HG03469 (cell line): ENCODE results near the gene RNU6-1.

Experiments
- ATAC-seq: cut with Tn5 transposase; IDR thresholded peaks from one replicate; pipeline ENCODE4 v1.9.1; 2021; ENCODE audit warnings: mild to moderate bottlenecking, moderate library complexity, moderate number of reproducible peaks; ENCODE audit not compliant: unreplicated experiment

RNU6-1 gene

GRCh38 chr15:67839929-67840748 is at the start of gene RNU6-1:
Gene RNU6-1 (minus strand): TSS chr15:67840045.
- peak; percentile 84 for ATAC-seq

GRCh38 chr15:67887776-67888175 is 47.9 kb upstream of the RNU6-1 start:
- ATAC-seq = no peak

GRCh38 chr15:67885861-67886260 is 46.0 kb upstream of the RNU6-1 start:
- ATAC-seq = no peak

GRCh38 chr15:67885175-67885523 is 45.3 kb upstream of the RNU6-1 start:
- ATAC-seq = no peak

GRCh38 chr15:67884514-67885174 is 44.8 kb upstream of the RNU6-1 start:
- no peak for ATAC-seq

- ATAC-seq = no peak
These were observed 44.2 kb upstream of the RNU6-1 start for GRCh38 chr15:67884009-67884408.

GRCh38 chr15:67883234-67883773 is 43.5 kb upstream of the RNU6-1 start:
- ATAC-seq = no peak

GRCh38 chr15:67882487-67883233 is 42.8 kb upstream of the RNU6-1 start:
- no peak for ATAC-seq

- no peak for ATAC-seq
These were observed 40.9 kb upstream of the RNU6-1 start for GRCh38 chr15:67880651-67881182.

- ATAC-seq = no peak
These were observed 39.7 kb upstream of the RNU6-1 start for GRCh38 chr15:67879440-67880129.

GRCh38 chr15:67878712-67879206 is 38.9 kb upstream of the RNU6-1 start:
- ATAC-seq = no peak

GRCh38 chr15:67873777-67874176 is 33.9 kb upstream of the RNU6-1 start:
- ATAC-seq = no peak

- ATAC-seq = no peak
These were observed 31.1 kb upstream of the RNU6-1 start for GRCh38 chr15:67870868-67871408.

- ATAC-seq = no peak
These were observed 29.9 kb upstream of the RNU6-1 start for GRCh38 chr15:67869701-67870100.

GRCh38 chr15:67865766-67866165 is 25.9 kb upstream of the RNU6-1 start:
- ATAC-seq = no peak

- ATAC-seq = no peak
These were observed 25.5 kb upstream of the RNU6-1 start for GRCh38 chr15:67865331-67865730.

- ATAC-seq = no peak
These were observed 23.7 kb upstream of the RNU6-1 start for GRCh38 chr15:67863442-67863987.

- ATAC-seq = no peak
These were observed 23.1 kb upstream of the RNU6-1 start for GRCh38 chr15:67862750-67863441.

GRCh38 chr15:67861983-67862382 is 22.1 kb upstream of the RNU6-1 start:
- ATAC-seq = no peak
